GM12878 (cell line): ENCODE results near the gene KDM4F. TPM values are rescaled to one million over a fixed set of nuclear protein-coding genes. Genes with fewer than 3 reads are reported as not detected.

Source experiments
- BRCA1 ChIP-seq: IDR thresholded peaks from 2 replicates; pipeline ENCODE4 v1.6.1; 2011; ENCODE audit warnings: low read depth, low read length, improper control_type of control experiment
- CREB1 ChIP-seq: IDR thresholded peaks from 2 replicates; pipeline ENCODE4 v1.6.1; 2012; ENCODE audit warnings: low read depth, mild to moderate bottlenecking, inconsistent platforms
- DPF2 ChIP-seq: fragments of 450-650 bp; IDR thresholded peaks from 2 replicates; pipeline ENCODE4 v1.6.1; 2017; ENCODE audit warnings: mild to moderate bottlenecking
- FOXK2 ChIP-seq: fragments of 450-650 bp; IDR thresholded peaks from 2 replicates; pipeline ENCODE4 v1.6.1; 2017; ENCODE audit warnings: mild to moderate bottlenecking, moderate library complexity
- FOXM1 ChIP-seq: IDR thresholded peaks from 2 replicates; pipeline ENCODE4 v1.6.1; 2012; ENCODE audit warnings: low read depth, mild to moderate bottlenecking, inconsistent platforms, low read length, moderate library complexity
- HDAC6 ChIP-seq: fragments of 200-600 bp; sonication (generic); IDR thresholded peaks from one replicate; pipeline ENCODE4 v1.8.0; 2017; ENCODE audit warnings: antibody characterized with exemption; ENCODE audit not compliant: unreplicated experiment
- IRF4 ChIP-seq: IDR thresholded peaks from 2 replicates; pipeline ENCODE4 v1.6.1; 2011; ENCODE audit warnings: low read depth, low read length
- KAT2A ChIP-seq: conservative IDR thresholded peaks from 2 replicates; pipeline ENCODE4 v1.6.1; 2011; ENCODE audit warnings: low read depth, low read length; ENCODE audit not compliant: control insufficient read depth
- NBN ChIP-seq: fragments of 450-650 bp; IDR thresholded peaks from 2 replicates; pipeline ENCODE4 v1.6.1; 2016
- RAD51 ChIP-seq: fragments of 450-650 bp; IDR thresholded peaks from 2 replicates; pipeline ENCODE4 v1.6.1; 2016; ENCODE audit warnings: moderate library complexity, mild to moderate bottlenecking, inconsistent platforms
- SMAD1 ChIP-seq: fragments of 450-650 bp; IDR thresholded peaks from 2 replicates; pipeline ENCODE4 v1.6.1; 2018; ENCODE audit warnings: mild to moderate bottlenecking, low read depth; ENCODE audit not compliant: partially characterized antibody
- SUPT20H ChIP-seq: IDR thresholded peaks from 2 replicates; pipeline ENCODE4 v1.6.1; 2011; ENCODE audit warnings: low read depth, mild to moderate bottlenecking, low read length, moderate library complexity, borderline replicate concordance; ENCODE audit not compliant: control insufficient read depth
- TCF3 ChIP-seq: IDR thresholded peaks from 2 replicates; pipeline ENCODE4 v1.6.1; 2012; ENCODE audit warnings: low read depth, mild to moderate bottlenecking, low read length, borderline replicate concordance; ENCODE audit not compliant: insufficient read depth
- USF1 ChIP-seq: IDR thresholded peaks from 2 replicates; pipeline ENCODE4 v1.6.1; 2011; ENCODE audit warnings: borderline replicate concordance, low read depth, mild to moderate bottlenecking, moderate library complexity, mixed read lengths, low read length; ENCODE audit not compliant: insufficient read depth; ENCODE audit errors: extremely low read length
- ZBTB4 ChIP-seq: fragments of 450-650 bp; formaldehyde crosslinking; IDR thresholded peaks from 2 replicates; pipeline ENCODE4 v1.4.0; 2022; ENCODE audit warnings: mild to moderate bottlenecking, moderate library complexity
- ZZZ3 ChIP-seq: IDR thresholded peaks from 2 replicates; pipeline ENCODE4 v1.6.1; 2011; ENCODE audit warnings: low read depth; ENCODE audit not compliant: control insufficient read depth, insufficient read length
- polyA plus RNA-seq, 11 experiments: library from polyadenylated mRNA; depleted of rRNA in 4 of 11; unstranded in 6 of 11; stranded (reverse) in 5 of 11; fragments of >200 nt; fragmentation: Nextera tagmentation in 4 of 11; fragmentation: Illumina TruSeq in 1 of 11; extraction: Ambion mirVana in 4 of 11; extraction: Trizol in 1 of 11; gene quantifications; 1 replicate in 1 of 11; 2 replicates in 10 of 11; pipeline versions ENCODE4 v1.2.1 to v1.2.3, GENCODE V29; 2011 to 2016; ENCODE audit warnings: inconsistent platforms in 2 of 11, missing spikeins in 2 of 11, low read depth in 1 of 11
- total RNA-seq, 4 experiments: library from RNA; depleted of rRNA in 3 of 4; stranded (reverse); fragments of >200 nt in 3 of 4; fragmentation: Illumina TruSeq in 1 of 4; extraction: Trizol in 1 of 4; gene quantifications; 2 replicates each; pipeline versions ENCODE4 v1.2.1 to v1.2.3, GENCODE V29; 2013 to 2021

Gene KDM4F
- total and polyA plus RNA-seq, 10 of the 15 experiments (the other 5 are each of a cell fraction or from before 2014, with no cell fraction given): not detected

GRCh38 chr11:95084509-95084908, 35.3 kb downstream of the KDM4F start (continued):
- 0 out of 2 replicates have a peak, but pooled peaks have one; percentile 16 for TF ChIP-seq RAD51
- TF ChIP-seq BRCA1: no peak
- TF ChIP-seq NBN: no peak
- no peak for TF ChIP-seq ZZZ3
- TF ChIP-seq IRF4: no peak
- no peak for TF ChIP-seq ZBTB4 (CRISPR knock-in tag)
- TF ChIP-seq TCF3: no peak
- TF ChIP-seq SMAD1: no peak
- TF ChIP-seq FOXM1: no peak
- TF ChIP-seq KAT2A: no peak
- no peak for TF ChIP-seq HDAC6
- no peak for TF ChIP-seq SUPT20H
- no peak for TF ChIP-seq USF1
- TF ChIP-seq FOXK2: no peak
- peak; percentile 61; the same call in 1 of the 2 replicates for TF ChIP-seq CREB1
- no peak for TF ChIP-seq DPF2
